ENCODE measurements around the gene NAA35. TPM values are rescaled to one million over a fixed set of nuclear protein-coding genes. Genes with fewer than 3 reads are reported as not detected.
"Not testable (repeated sequence)": the region's sequence is repeated elsewhere in the genome, so short reads cannot be mapped to it uniquely, and the experiment has no call there.

NAA35 gene
- polyA plus RNA-seq, 3 donors, result 31.4 to 38.6 (median 33.6) TPM

GRCh38 chr9:86046930-86047341, 106.0 kb downstream of the NAA35 start:
- DNase-seq (ENCODE audit: extremely low read depth in 1 of 11, low read depth in 9 of 11, low spot score in 4 of 11), result no peak

- no peak for DNase-seq (ENCODE audit: extremely low read depth in 1 of 11, low read depth in 9 of 11, low spot score in 4 of 11)
These were observed 106.4 kb downstream of the NAA35 start for GRCh38 chr9:86047361-86047760.

- DNase-seq (ENCODE audit: extremely low read depth in 1 of 11, low read depth in 9 of 11, low spot score in 4 of 11), result not testable (repeated sequence)
These were observed 107.2 kb downstream of the NAA35 start for GRCh38 chr9:86048018-86048742.

GRCh38 chr9:86052556-86053468, 111.9 kb downstream of the NAA35 start:
- no peak for DNase-seq (ENCODE audit: extremely low read depth in 1 of 11, low read depth in 9 of 11, low spot score in 4 of 11)

- DNase-seq (ENCODE audit: extremely low read depth in 1 of 11, low read depth in 9 of 11, low spot score in 4 of 11), result no peak
These were observed 113.7 kb downstream of the NAA35 start for GRCh38 chr9:86054695-86055094.

GRCh38 chr9:86057491-86057890, 116.5 kb downstream of the NAA35 start:
- no peak for DNase-seq (ENCODE audit: extremely low read depth in 1 of 11, low read depth in 9 of 11, low spot score in 4 of 11)

GRCh38 chr9:86061972-86062739, 121.2 kb downstream of the NAA35 start:
- no peak for DNase-seq (ENCODE audit: extremely low read depth in 1 of 11, low read depth in 9 of 11, low spot score in 4 of 11)

GRCh38 chr9:86062845-86063693, 122.1 kb downstream of the NAA35 start:
- DNase-seq (ENCODE audit: extremely low read depth in 1 of 11, low read depth in 9 of 11, low spot score in 4 of 11), result no peak

- no peak for DNase-seq (ENCODE audit: extremely low read depth in 1 of 11, low read depth in 9 of 11, low spot score in 4 of 11)
These were observed 123.3 kb downstream of the NAA35 start for GRCh38 chr9:86064220-86064619.

GRCh38 chr9:86069206-86069869, 128.4 kb downstream of the NAA35 start:
- no peak for DNase-seq (ENCODE audit: extremely low read depth in 1 of 11, low read depth in 9 of 11, low spot score in 4 of 11)

Other genes starting within 250 kb of the NAA35 start
- gene AGTPBP1, start 199.2 kb upstream of the NAA35 start, polyA plus RNA-seq (ENCODE audit: insufficient read length in 3 of 3), result 10 to 100 TPM; 24.0 to 29.9 (median 25.8) TPM
- 100 to 1,000 TPM; 157 to 166 (median 160) TPM for gene GOLM1, start 158.4 kb downstream of the NAA35 start, polyA plus RNA-seq (ENCODE audit: insufficient read length in 3 of 3)

All from renal cortex interstitium (tissue), 11 donors.